ENCODE measurements around the gene SNX19. TPM values are rescaled to one million over a fixed set of nuclear protein-coding genes. Genes with fewer than 3 reads are reported as not detected.

Gene SNX19
- total and polyA plus RNA-seq, 4 donors = 17.5 to 71.9 (median 40.5) TPM

- no peak overlapping the region for H3K27ac ChIP-seq (ENCODE audit: low read depth in 1 of 2, low read length in 2 of 2)
- ATAC-seq (ENCODE audit: low FRiP score) = no peak
- no peaks in the 10 kb centered on the region for H3K4me1 ChIP-seq (ENCODE audit: control insufficient read depth in 1 of 2, insufficient read depth in 2 of 2, low read length in 2 of 2)
- peaks cover 0 to 10% of the 10 kb centered on the region in 2 donors for H3K36me3 ChIP-seq (ENCODE audit: control insufficient read depth in 1 of 2, insufficient read depth in 2 of 2, low read length in 1 of 2)
- DNase-seq = no peak
- H3K9me3 ChIP-seq (ENCODE audit: control insufficient read depth, low read length) = no peaks in the 10 kb centered on the region
- intact Hi-C loops (cut with DNase I) = no loop called here
- WGBS, 2 donors = 87 to 88% methylated on average over 6 of the region's 6 CpGs
- H3K4me3 ChIP-seq (ENCODE audit: low read length in 2 of 2) = no peak overlapping the region
- no peaks in the 10 kb centered on the region for H3K27me3 ChIP-seq (ENCODE audit: control insufficient read depth in 1 of 2, insufficient read depth in 2 of 2, low read length in 1 of 2)
These were observed 3.7 kb downstream of the SNX19 start for GRCh38 chr11:130912552-130912951.

- Histone ChIP-seq H3K27ac (ENCODE audit: low read depth in 1 of 2, low read length in 2 of 2) (no peak overlapping the region), H3K4me1 (ENCODE audit: control insufficient read depth in 1 of 2, insufficient read depth in 2 of 2, low read length in 2 of 2) (peaks cover 0 to 4% of the 10 kb centered on the region in 2 donors), H3K9me3 (ENCODE audit: control insufficient read depth, low read length) (no peaks in the 10 kb centered on the region), H3K27me3 (ENCODE audit: control insufficient read depth in 1 of 2, insufficient read depth in 2 of 2, low read length in 1 of 2) (no peaks in the 10 kb centered on the region), H3K4me3 (ENCODE audit: low read length in 2 of 2) (no peak overlapping the region), H3K36me3 (ENCODE audit: control insufficient read depth in 1 of 2, insufficient read depth in 2 of 2, low read length in 1 of 2) (peaks cover 0 to 12% of the 10 kb centered on the region in 2 donors)
- DNase-seq = no peak
- WGBS, 2 donors = 85 to 91% methylated on average over 11 of the region's 11 CpGs
- intact Hi-C loops (cut with DNase I) = no loop called here
- ATAC-seq (ENCODE audit: low FRiP score) = no peak
These were observed 5.0 kb downstream of the SNX19 start for GRCh38 chr11:130911306-130911705.

- ATAC-seq (ENCODE audit: low FRiP score) = no peak
- Histone ChIP-seq H3K4me1 (ENCODE audit: control insufficient read depth in 1 of 2, insufficient read depth in 2 of 2, low read length in 2 of 2) (peaks cover 0 to 4% of the 10 kb centered on the region in 2 donors), H3K27me3 (ENCODE audit: control insufficient read depth in 1 of 2, insufficient read depth in 2 of 2, low read length in 1 of 2) (no peaks in the 10 kb centered on the region), H3K36me3 (ENCODE audit: control insufficient read depth in 1 of 2, insufficient read depth in 2 of 2, low read length in 1 of 2) (peaks cover 2 to 12% of the 10 kb centered on the region in 2 donors), H3K4me3 (ENCODE audit: low read length in 2 of 2) (no peak overlapping the region), H3K9me3 (ENCODE audit: control insufficient read depth, low read length) (no peaks in the 10 kb centered on the region), H3K27ac (ENCODE audit: low read depth in 1 of 2, low read length in 2 of 2) (peak overlapping the region; percentile 56 to 69)
- no peak for DNase-seq
- intact Hi-C loops (cut with DNase I) = loop anchor here in 1 of 2 donors (10.0 kb wide), 1 partner anchor 905 kb away; the partner anchor contains the start of gene PRDM10
- 65 to 71% methylated on average over 1 of the region's 1 CpG for WGBS, 2 donors
These were observed 6.6 kb downstream of the SNX19 start for GRCh38 chr11:130909650-130910049.

- H3K27me3 ChIP-seq (ENCODE audit: control insufficient read depth in 1 of 2, insufficient read depth in 2 of 2, low read length in 1 of 2) = no peaks in the 10 kb centered on the region
- 65 to 72% methylated on average over 4 of the region's 4 CpGs for WGBS, 2 donors
- intact Hi-C loops (cut with DNase I) = loop anchor here in 1 of 2 donors (10.0 kb wide), 1 partner anchor 904 kb away; the partner anchor contains the start of gene PRDM10
- ATAC-seq (ENCODE audit: low FRiP score) (peak; percentile 64), DNase-seq (no peak)
- peaks cover 0 to 4% of the 10 kb centered on the region in 2 donors for H3K4me1 ChIP-seq (ENCODE audit: control insufficient read depth in 1 of 2, insufficient read depth in 2 of 2, low read length in 2 of 2)
- no peaks in the 10 kb centered on the region for H3K9me3 ChIP-seq (ENCODE audit: control insufficient read depth, low read length)
- H3K27ac ChIP-seq (ENCODE audit: low read depth in 1 of 2, low read length in 2 of 2) = peak overlapping the region; percentile 56 to 69
- peaks cover 5 to 9% of the 10 kb centered on the region in 2 donors for H3K36me3 ChIP-seq (ENCODE audit: control insufficient read depth in 1 of 2, insufficient read depth in 2 of 2, low read length in 1 of 2)
- H3K4me3 ChIP-seq (ENCODE audit: low read length in 2 of 2) = no peak overlapping the region
These were observed 7.3 kb downstream of the SNX19 start for GRCh38 chr11:130908770-130909625.

- intact Hi-C loops (cut with DNase I) = loop anchor here in 1 of 2 donors (10.0 kb wide), 1 partner anchor 903 kb away; the partner anchor contains the start of gene PRDM10
- Histone ChIP-seq H3K4me3 (ENCODE audit: low read length in 2 of 2) (no peak overlapping the region), H3K36me3 (ENCODE audit: control insufficient read depth in 1 of 2, insufficient read depth in 2 of 2, low read length in 1 of 2) (peaks cover 5 to 11% of the 10 kb centered on the region in 2 donors), H3K27me3 (ENCODE audit: control insufficient read depth in 1 of 2, insufficient read depth in 2 of 2, low read length in 1 of 2) (no peaks in the 10 kb centered on the region), H3K9me3 (ENCODE audit: control insufficient read depth, low read length) (no peaks in the 10 kb centered on the region), H3K4me1 (ENCODE audit: control insufficient read depth in 1 of 2, insufficient read depth in 2 of 2, low read length in 2 of 2) (peaks cover 0 to 4% of the 10 kb centered on the region in 2 donors), H3K27ac (ENCODE audit: low read depth in 1 of 2, low read length in 2 of 2) (peak overlapping the region in 1 of 2 donors; percentile 82)
- peak; percentile 46 for ATAC-seq (ENCODE audit: low FRiP score)
- WGBS, 2 donors = 11 to 19% methylated on average over 6 of the region's 6 CpGs
- DNase-seq = no peak
These were observed 8.2 kb downstream of the SNX19 start for GRCh38 chr11:130908061-130908460.

- H3K4me3 ChIP-seq (ENCODE audit: low read length in 2 of 2) = no peak overlapping the region
- no peaks in the 10 kb centered on the region for H3K9me3 ChIP-seq (ENCODE audit: control insufficient read depth, low read length)
- ATAC-seq (ENCODE audit: low FRiP score) = no peak
- peaks cover 0 to 4% of the 10 kb centered on the region in 2 donors for H3K4me1 ChIP-seq (ENCODE audit: control insufficient read depth in 1 of 2, insufficient read depth in 2 of 2, low read length in 2 of 2)
- intact Hi-C loops (cut with DNase I) = loop anchor here in 1 of 2 donors (10.0 kb wide), 1 partner anchor 902 kb away; the partner anchor contains the start of gene PRDM10
- H3K36me3 ChIP-seq (ENCODE audit: control insufficient read depth in 1 of 2, insufficient read depth in 2 of 2, low read length in 1 of 2) = peaks cover 5 to 11% of the 10 kb centered on the region in 2 donors
- no peaks in the 10 kb centered on the region for H3K27me3 ChIP-seq (ENCODE audit: control insufficient read depth in 1 of 2, insufficient read depth in 2 of 2, low read length in 1 of 2)
- peak overlapping the region; percentile 6 to 68 for H3K27ac ChIP-seq (ENCODE audit: low read depth in 1 of 2, low read length in 2 of 2)
- DNase-seq = no peak
These were observed 9.1 kb downstream of the SNX19 start for GRCh38 chr11:130907229-130907628.

- ATAC-seq (ENCODE audit: low FRiP score) (no peak), DNase-seq (no peak)
- Histone ChIP-seq H3K27me3 (ENCODE audit: control insufficient read depth in 1 of 2, insufficient read depth in 2 of 2, low read length in 1 of 2) (no peaks in the 10 kb centered on the region), H3K9me3 (ENCODE audit: control insufficient read depth, low read length) (no peaks in the 10 kb centered on the region), H3K4me1 (ENCODE audit: control insufficient read depth in 1 of 2, insufficient read depth in 2 of 2, low read length in 2 of 2) (peaks cover 0 to 4% of the 10 kb centered on the region in 2 donors), H3K27ac (ENCODE audit: low read depth in 1 of 2, low read length in 2 of 2) (no peak overlapping the region), H3K36me3 (ENCODE audit: control insufficient read depth in 1 of 2, insufficient read depth in 2 of 2, low read length in 1 of 2) (peaks cover 10 to 11% of the 10 kb centered on the region in 2 donors), H3K4me3 (ENCODE audit: low read length in 2 of 2) (no peak overlapping the region)
- 57 to 70% methylated on average over 2 of the region's 2 CpGs for WGBS, 2 donors
- intact Hi-C loops (cut with DNase I) = loop anchor here in 1 of 2 donors (10.0 kb wide), 1 partner anchor 902 kb away; the partner anchor contains the start of gene PRDM10
These were observed 9.7 kb downstream of the SNX19 start for GRCh38 chr11:130906616-130907015.

- no peaks in the 10 kb centered on the region for H3K9me3 ChIP-seq (ENCODE audit: control insufficient read depth, low read length)
- H3K4me1 ChIP-seq (ENCODE audit: control insufficient read depth in 1 of 2, insufficient read depth in 2 of 2, low read length in 2 of 2) = peaks cover 0 to 4% of the 10 kb centered on the region in 2 donors
- peaks cover 10 to 16% of the 10 kb centered on the region in 2 donors for H3K36me3 ChIP-seq (ENCODE audit: control insufficient read depth in 1 of 2, insufficient read depth in 2 of 2, low read length in 1 of 2)
- WGBS, 2 donors = 77 to 84% methylated on average over 3 of the region's 3 CpGs
- intact Hi-C loops (cut with DNase I) = loop anchor here in 1 of 2 donors (10.0 kb wide), 1 partner anchor 901 kb away; the partner anchor contains the start of gene PRDM10
- DNase-seq (no peak), ATAC-seq (ENCODE audit: low FRiP score) (no peak)
- H3K27me3 ChIP-seq (ENCODE audit: control insufficient read depth in 1 of 2, insufficient read depth in 2 of 2, low read length in 1 of 2) = no peaks in the 10 kb centered on the region
- no peak overlapping the region for H3K4me3 ChIP-seq (ENCODE audit: low read length in 2 of 2)
- no peak overlapping the region for H3K27ac ChIP-seq (ENCODE audit: low read depth in 1 of 2, low read length in 2 of 2)
These were observed 10.8 kb downstream of the SNX19 start for GRCh38 chr11:130905512-130905911.

Measured in aorta (tissue), 5 donors.